HepG2 (cell line): ENCODE measurements around the gene PEX11G. TPM values are rescaled to one million over a fixed set of nuclear protein-coding genes. Genes with fewer than 3 reads are reported as not detected.
A peak's percentile ranks its signal among the peaks of the same experiment; 100 is the strongest.

Source experiments
- AFF4 ChIP-seq: sonication (generic); formaldehyde crosslinking; IDR thresholded peaks from 2 replicates; pipeline ENCODE4 v1.4.0; 2020; ENCODE audit warnings: missing genetic modification reagents
- ETV5 ChIP-seq: IDR thresholded peaks from 2 replicates; pipeline ENCODE4 v1.6.1; 2018; ENCODE audit warnings: missing biosample characterization, missing genetic modification reagents, inconsistent platforms, borderline replicate concordance
- HNF4G ChIP-seq, 2 experiments: sonication (generic) in 1 of 2; formaldehyde crosslinking in 1 of 2; IDR thresholded peaks; 2 replicates each; pipeline versions ENCODE4 v1.4.0 to v1.6.1; 2011 to 2020; ENCODE audit warnings: borderline replicate concordance in 2 of 2, low read depth in 2 of 2, mild to moderate bottlenecking in 2 of 2, low read length in 1 of 2, missing genetic modification reagents in 1 of 2, moderate library complexity in 1 of 2
- NR2F6 ChIP-seq, 2 experiments: IDR thresholded peaks; 2 replicates each; pipeline ENCODE4 v1.6.1; 2016; ENCODE audit warnings: antibody characterized with exemption in 1 of 2, mild to moderate bottlenecking in 1 of 2
- PRDM4 ChIP-seq: sonication (generic); formaldehyde crosslinking; IDR thresholded peaks from 2 replicates; pipeline ENCODE4 v1.9.0; 2021; ENCODE audit warnings: missing genetic modification reagents, borderline replicate concordance
- ZNF136 ChIP-seq: sonication (generic); formaldehyde crosslinking; IDR thresholded peaks from 2 replicates; pipeline ENCODE4 v1.8.1; 2022; ENCODE audit warnings: low read depth, mild to moderate bottlenecking, moderate library complexity, missing genetic modification reagents
- ZNF362 ChIP-seq: sonication (generic); formaldehyde crosslinking; IDR thresholded peaks from 2 replicates; pipeline ENCODE4 v1.4.0; 2020; ENCODE audit warnings: missing genetic modification reagents, mild to moderate bottlenecking, borderline replicate concordance
- ZNF746 ChIP-seq: sonication (generic); formaldehyde crosslinking; IDR thresholded peaks from 2 replicates; pipeline ENCODE4 v1.8.0; 2022; ENCODE audit warnings: mild to moderate bottlenecking, missing genetic modification reagents
- polyA plus RNA-seq, 8 experiments: library from polyadenylated mRNA; depleted of rRNA in 3 of 8; stranded (reverse) in 7 of 8; unstranded in 1 of 8; fragments of >200 nt; fragmentation: Illumina TruSeq in 4 of 8; extraction: Trizol in 4 of 8; gene quantifications; 2 replicates each; pipeline versions ENCODE4 v1.2.1 to v1.2.3, GENCODE V29; 2011 to 2016; ENCODE audit warnings: low read depth in 4 of 8, missing spikeins in 1 of 8, mixed read lengths in 1 of 8; ENCODE audit not compliant: insufficient read depth in 1 of 8
- total RNA-seq, 5 experiments: library from RNA; depleted of rRNA; stranded (reverse); fragments of >200 nt; fragmentation: Illumina TruSeq; extraction: Trizol; gene quantifications; 2 replicates each; pipeline ENCODE4 v1.2.3, GENCODE V29; 2016; ENCODE audit warnings: low read depth in 1 of 5

The PEX11G gene
- total and polyA plus RNA-seq, 2 of the 13 experiments (the other 11 are each of a cell fraction or from before 2014, with no cell fraction given), result not detected

- TF ChIP-seq ZNF362 (peak; percentile 83; the same call in 1 of the 2 replicates), ZNF746 (CRISPR knock-in tag) (no peak), ZNF136 (CRISPR knock-in tag) (no peak), ETV5 (CRISPR knock-in tag) (peak; percentile 85; the same call in 1 of the 2 replicates), AFF4 (CRISPR knock-in tag) (no peak), HNF4G (IDR thresholded peaks at IDR 0.05; ENCODE audit: borderline replicate concordance, low read depth, low read length) (peak; percentile 78), HNF4G (CRISPR knock-in tag; IDR thresholded peaks at IDR 0.05; ENCODE audit: borderline replicate concordance, low read depth) (peak; percentile 56; the same call in 1 of the 2 replicates), NR2F6 (IDR thresholded peaks at IDR 0.05) (no peak), NR2F6 (CRISPR knock-in tag; IDR thresholded peaks at IDR 0.05) (no peak), PRDM4 (CRISPR knock-in tag) (no peak)
These were observed 792 bp upstream of the PEX11G start (continued) for GRCh38 chr19:7489609-7490044.
